Osteoblast (primary cell): ENCODE measurements around the gene LRP8. TPM values are rescaled to one million over a fixed set of nuclear protein-coding genes. Genes with fewer than 3 reads are reported as not detected.

Experiments
- DNase-seq: peaks from one replicate; pipeline ENCODE4 v3.0.0; 2011; ENCODE audit warnings: low spot score, mixed read lengths; ENCODE audit not compliant: insufficient read length; ENCODE audit errors: missing footprints
- H2AFZ ChIP-seq: 2 replicates; pipeline ENCODE4 v1.6.0; 2011; ENCODE audit warnings: mild to moderate bottlenecking, low read length
- H3K27ac ChIP-seq: 2 replicates; pipeline ENCODE4 v1.5.1; 2011; ENCODE audit warnings: mild to moderate bottlenecking, low read depth, low read length, moderate library complexity
- H3K27me3 ChIP-seq: 2 replicates; pipeline ENCODE4 v1.6.0; 2012; ENCODE audit warnings: mild to moderate bottlenecking, control low read depth, inconsistent platforms, low read length, moderate library complexity; ENCODE audit not compliant: insufficient read depth
- H3K36me3 ChIP-seq: 2 replicates; pipeline ENCODE4 v1.5.1; 2011; ENCODE audit warnings: mild to moderate bottlenecking, low read length, control low read depth, moderate library complexity; ENCODE audit not compliant: insufficient read depth
- H3K4me1 ChIP-seq: 2 replicates; pipeline ENCODE4 v1.5.1; 2011; ENCODE audit warnings: mild to moderate bottlenecking, low read length, control low read depth, moderate library complexity; ENCODE audit not compliant: insufficient read depth
- H3K4me2 ChIP-seq: 2 replicates; pipeline ENCODE4 v1.6.0; 2011; ENCODE audit warnings: mild to moderate bottlenecking, low read length; ENCODE audit not compliant: insufficient read depth
- H3K4me3 ChIP-seq: fragments of 200-600 bp; sonication (generic); 3 replicates; pipeline ENCODE4 v1.5.1; 2012; ENCODE audit warnings: mild to moderate bottlenecking, low read length, inconsistent platforms; ENCODE audit not compliant: insufficient read depth
- H3K79me2 ChIP-seq: 2 replicates; pipeline ENCODE4 v1.6.0; 2012; ENCODE audit warnings: mild to moderate bottlenecking, low read length, control low read depth, inconsistent platforms; ENCODE audit not compliant: insufficient read depth
- H3K9me3 ChIP-seq: 2 replicates; pipeline ENCODE4 v1.5.1; 2011; ENCODE audit warnings: low read depth, low read length, control low read depth
- H4K20me1 ChIP-seq: 2 replicates; pipeline ENCODE4 v1.6.0; 2012; ENCODE audit warnings: mild to moderate bottlenecking, low read length, control low read depth; ENCODE audit not compliant: insufficient read depth
- CTCF ChIP-seq: IDR thresholded peaks from 2 replicates; pipeline ENCODE4 v1.5.1; 2011; ENCODE audit warnings: mild to moderate bottlenecking, low read depth, low read length, moderate library complexity; ENCODE audit errors: extremely low read depth
- total RNA-seq: library from RNA; depleted of rRNA; stranded (reverse); fragments of >200 nt; gene quantifications from 2 replicates; pipeline ENCODE4 v1.2.3, GENCODE V29; 2012

Gene LRP8
- total RNA-seq, 1 donor = 11.2 TPM

- TF ChIP-seq CTCF = no peak
- H3K4me2 ChIP-seq = no peak overlapping the region
- H3K27ac ChIP-seq = no peak overlapping the region
- no peak overlapping the region for H2AFZ ChIP-seq
- H3K4me1 ChIP-seq = peaks cover 23% of the 10 kb centered on the region
- H3K9me3 ChIP-seq = no peaks in the 10 kb centered on the region
- H4K20me1 ChIP-seq = no peaks in the 10 kb centered on the region
- no peaks in the 10 kb centered on the region for H3K27me3 ChIP-seq
- no peak overlapping the region for H3K4me3 ChIP-seq
- DNase-seq = no peak
- no peaks in the 10 kb centered on the region for H3K79me2 ChIP-seq
- no peaks in the 10 kb centered on the region for H3K36me3 ChIP-seq
These were observed 78.2 kb downstream of the LRP8 start for GRCh38 chr1:53249706-53250105.

GRCh38 chr1:53246261-53247134, 81.4 kb downstream of the LRP8 start:
- H4K20me1 ChIP-seq = no peaks in the 10 kb centered on the region
- H3K27ac ChIP-seq = peak overlapping the region; percentile 78
- peak; percentile 66 for DNase-seq
- peaks cover 12% of the 10 kb centered on the region for H3K4me1 ChIP-seq
- H3K9me3 ChIP-seq = no peaks in the 10 kb centered on the region
- no peaks in the 10 kb centered on the region for H3K79me2 ChIP-seq
- peak overlapping the region; percentile 3 for H3K4me2 ChIP-seq
- no peaks in the 10 kb centered on the region for H3K27me3 ChIP-seq
- H2AFZ ChIP-seq = no peak overlapping the region
- no peaks in the 10 kb centered on the region for H3K36me3 ChIP-seq
- no peak for TF ChIP-seq CTCF
- H3K4me3 ChIP-seq = no peak overlapping the region

- no peaks in the 10 kb centered on the region for H3K36me3 ChIP-seq
- DNase-seq = no peak
- no peaks in the 10 kb centered on the region for H3K79me2 ChIP-seq
- TF ChIP-seq CTCF = no peak
- no peaks in the 10 kb centered on the region for H3K27me3 ChIP-seq
- H3K4me3 ChIP-seq = no peak overlapping the region
- no peaks in the 10 kb centered on the region for H3K9me3 ChIP-seq
- no peak overlapping the region for H2AFZ ChIP-seq
- no peak overlapping the region for H3K27ac ChIP-seq
- H3K4me2 ChIP-seq = no peak overlapping the region
- H4K20me1 ChIP-seq = no peaks in the 10 kb centered on the region
- H3K4me1 ChIP-seq = peaks cover 13% of the 10 kb centered on the region
These were observed 83.7 kb downstream of the LRP8 start for GRCh38 chr1:53244141-53244540.

- Histone ChIP-seq H3K27me3 (no peaks in the 10 kb centered on the region), H3K9me3 (no peaks in the 10 kb centered on the region), H2AFZ (no peak overlapping the region), H4K20me1 (no peaks in the 10 kb centered on the region), H3K4me3 (no peak overlapping the region), H3K4me1 (peaks cover 23% of the 10 kb centered on the region), H3K36me3 (no peaks in the 10 kb centered on the region), H3K27ac (no peak overlapping the region), H3K4me2 (no peak overlapping the region), H3K79me2 (peaks cover 12% of the 10 kb centered on the region)
- DNase-seq = no peak
- no peak for TF ChIP-seq CTCF
These were observed 85.5 kb downstream of the LRP8 start for GRCh38 chr1:53242381-53242780.
